GM12878 (cell line): ENCODE data around the gene MMP14. TPM values are rescaled to one million over a fixed set of nuclear protein-coding genes. Genes with fewer than 3 reads are reported as not detected.

Experiments used
- BACH1 ChIP-seq: fragments of 450-650 bp; IDR thresholded peaks from 2 replicates; pipeline ENCODE4 v1.6.1; 2017; ENCODE audit warnings: mild to moderate bottlenecking, borderline replicate concordance
- BCL11A ChIP-seq: IDR thresholded peaks from 2 replicates; pipeline ENCODE4 v1.6.1; 2011; ENCODE audit warnings: low read depth, low read length
- DPF2 ChIP-seq: fragments of 450-650 bp; IDR thresholded peaks from 2 replicates; pipeline ENCODE4 v1.6.1; 2017; ENCODE audit warnings: mild to moderate bottlenecking
- FOXK2 ChIP-seq: fragments of 450-650 bp; IDR thresholded peaks from 2 replicates; pipeline ENCODE4 v1.6.1; 2017; ENCODE audit warnings: mild to moderate bottlenecking, moderate library complexity
- IRF5 ChIP-seq: fragments of 450-650 bp; IDR thresholded peaks from 2 replicates; pipeline ENCODE4 v1.6.1; 2017; ENCODE audit warnings: borderline replicate concordance
- JUND ChIP-seq: IDR thresholded peaks from 2 replicates; pipeline ENCODE4 v1.6.1; 2012; ENCODE audit warnings: low read depth, mild to moderate bottlenecking, low read length, improper control_type of control experiment, moderate library complexity
- MEF2A ChIP-seq: IDR thresholded peaks from 2 replicates; pipeline ENCODE4 v1.6.1; 2011; ENCODE audit warnings: low read depth, mild to moderate bottlenecking, low read length, moderate library complexity; ENCODE audit not compliant: insufficient read depth
- MEF2B ChIP-seq: fragments of 450-650 bp; IDR thresholded peaks from 2 replicates; pipeline ENCODE4 v1.6.1; 2018; ENCODE audit warnings: mild to moderate bottlenecking, moderate library complexity; ENCODE audit not compliant: partially characterized antibody, poor library complexity, severe bottlenecking
- MTA3 ChIP-seq: IDR thresholded peaks from 2 replicates; pipeline ENCODE4 v1.6.1; 2012; ENCODE audit warnings: low read length, inconsistent platforms, borderline replicate concordance
- NFYB ChIP-seq: IDR thresholded peaks from 2 replicates; pipeline ENCODE4 v1.6.1; 2011; ENCODE audit warnings: low read depth, mild to moderate bottlenecking, low read length, improper control_type of control experiment, moderate library complexity; ENCODE audit not compliant: insufficient read depth
- PAX5 ChIP-seq: IDR thresholded peaks from 2 replicates; pipeline ENCODE4 v1.6.1; 2011; ENCODE audit warnings: low read depth, low read length, borderline replicate concordance
- POU2F2 ChIP-seq: IDR thresholded peaks from 3 replicates; pipeline ENCODE4 v1.6.1; 2011; ENCODE audit warnings: low read depth, mild to moderate bottlenecking, low read length, borderline replicate concordance
- RAD21 ChIP-seq: IDR thresholded peaks from 2 replicates; pipeline ENCODE4 v1.6.1; 2011; ENCODE audit warnings: mild to moderate bottlenecking, low read depth, low read length, moderate library complexity; ENCODE audit not compliant: insufficient read depth
- SREBF2 ChIP-seq: IDR thresholded peaks from 2 replicates; pipeline ENCODE4 v1.6.1; 2012; ENCODE audit warnings: mild to moderate bottlenecking, low read length
- SUPT20H ChIP-seq: IDR thresholded peaks from 2 replicates; pipeline ENCODE4 v1.6.1; 2011; ENCODE audit warnings: low read depth, mild to moderate bottlenecking, low read length, moderate library complexity, borderline replicate concordance; ENCODE audit not compliant: control insufficient read depth
- ZNF384 ChIP-seq: IDR thresholded peaks from 2 replicates; pipeline ENCODE4 v1.6.1; 2012; ENCODE audit warnings: low read depth, mild to moderate bottlenecking, low read length, improper control_type of control experiment, borderline replicate concordance
- ZNF592 ChIP-seq: fragments of 450-650 bp; IDR thresholded peaks from 2 replicates; pipeline ENCODE4 v1.6.1; 2017; ENCODE audit warnings: mild to moderate bottlenecking, moderate library complexity
- polyA plus RNA-seq, 11 experiments: library from polyadenylated mRNA; depleted of rRNA in 4 of 11; unstranded in 6 of 11; stranded (reverse) in 5 of 11; fragments of >200 nt; fragmentation: Nextera tagmentation in 4 of 11; fragmentation: Illumina TruSeq in 1 of 11; extraction: Ambion mirVana in 4 of 11; extraction: Trizol in 1 of 11; gene quantifications; 1 replicate in 1 of 11; 2 replicates in 10 of 11; pipeline versions ENCODE4 v1.2.1 to v1.2.3, GENCODE V29; 2011 to 2016; ENCODE audit warnings: inconsistent platforms in 2 of 11, missing spikeins in 2 of 11, low read depth in 1 of 11
- total RNA-seq, 4 experiments: library from RNA; depleted of rRNA in 3 of 4; stranded (reverse); fragments of >200 nt in 3 of 4; fragmentation: Illumina TruSeq in 1 of 4; extraction: Trizol in 1 of 4; gene quantifications; 2 replicates each; pipeline versions ENCODE4 v1.2.1 to v1.2.3, GENCODE V29; 2013 to 2021
- TF ChIP-seq, protein P1 (sequence below): fragments of 450-650 bp; IDR thresholded peaks from 2 replicates; pipeline ENCODE4 v1.6.1; 2018; ENCODE audit warnings: mild to moderate bottlenecking, low read depth, moderate library complexity; ENCODE audit not compliant: partially characterized antibody
- TF ChIP-seq, protein P2 (sequence below): IDR thresholded peaks from 2 replicates; pipeline ENCODE4 v1.6.1; 2011; ENCODE audit warnings: borderline replicate concordance, low read depth, mild to moderate bottlenecking, moderate library complexity, low read length; ENCODE audit not compliant: insufficient read depth, poor library complexity, severe bottlenecking
- TF ChIP-seq, protein P3 (sequence below): IDR thresholded peaks from 2 replicates; pipeline ENCODE4 v1.6.1; 2012; ENCODE audit warnings: low read depth, low read length, improper control_type of control experiment

The MMP14 gene
- total and polyA plus RNA-seq, 10 of the 15 experiments (the other 5 are each of a cell fraction or from before 2014, with no cell fraction given): 0.31 to 1.9 (median 0.70) TPM; not detected in 2

DNA sequence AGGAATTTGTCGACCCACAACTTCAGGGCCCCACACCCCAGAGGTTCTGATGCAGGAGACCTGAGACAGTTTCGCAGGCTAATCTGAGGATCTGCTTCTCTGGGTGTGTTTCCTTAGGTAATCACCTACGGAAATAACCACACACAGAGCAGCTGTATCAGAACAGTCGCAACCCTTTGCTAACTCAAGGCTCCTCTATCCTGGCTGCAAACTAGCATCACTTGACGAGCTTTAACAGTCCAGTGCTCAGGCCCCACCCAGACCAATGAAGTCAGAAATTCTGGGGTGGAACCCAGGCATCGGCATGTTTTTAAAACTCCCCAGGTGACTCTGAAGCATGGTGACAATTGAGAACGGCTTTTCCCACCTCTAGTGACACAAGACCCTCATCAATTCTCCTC is 41.8 kb upstream of the MMP14 start (continued):
- TF ChIP-seq SREBF2 (no peak), RAD21 (no peak), SUPT20H (no peak), ZNF592 (no peak), BCL11A (no peak), MTA3 (no peak), NFYB (no peak), POU2F2 (peak; percentile 14; the same call in 1 of the 3 replicates), DPF2 (no peak; the same call in 1 of the 2 replicates), MEF2B (no peak), MEF2A (peak; percentile 62; the same call in 1 of the 2 replicates), PAX5 (peak; percentile 50; the same call in 1 of the 2 replicates), JUND (no peak), ZNF384 (no peak), IRF5 (no peak), BACH1 (no peak), FOXK2 (no peak)
- TF ChIP-seq, protein P1, sequence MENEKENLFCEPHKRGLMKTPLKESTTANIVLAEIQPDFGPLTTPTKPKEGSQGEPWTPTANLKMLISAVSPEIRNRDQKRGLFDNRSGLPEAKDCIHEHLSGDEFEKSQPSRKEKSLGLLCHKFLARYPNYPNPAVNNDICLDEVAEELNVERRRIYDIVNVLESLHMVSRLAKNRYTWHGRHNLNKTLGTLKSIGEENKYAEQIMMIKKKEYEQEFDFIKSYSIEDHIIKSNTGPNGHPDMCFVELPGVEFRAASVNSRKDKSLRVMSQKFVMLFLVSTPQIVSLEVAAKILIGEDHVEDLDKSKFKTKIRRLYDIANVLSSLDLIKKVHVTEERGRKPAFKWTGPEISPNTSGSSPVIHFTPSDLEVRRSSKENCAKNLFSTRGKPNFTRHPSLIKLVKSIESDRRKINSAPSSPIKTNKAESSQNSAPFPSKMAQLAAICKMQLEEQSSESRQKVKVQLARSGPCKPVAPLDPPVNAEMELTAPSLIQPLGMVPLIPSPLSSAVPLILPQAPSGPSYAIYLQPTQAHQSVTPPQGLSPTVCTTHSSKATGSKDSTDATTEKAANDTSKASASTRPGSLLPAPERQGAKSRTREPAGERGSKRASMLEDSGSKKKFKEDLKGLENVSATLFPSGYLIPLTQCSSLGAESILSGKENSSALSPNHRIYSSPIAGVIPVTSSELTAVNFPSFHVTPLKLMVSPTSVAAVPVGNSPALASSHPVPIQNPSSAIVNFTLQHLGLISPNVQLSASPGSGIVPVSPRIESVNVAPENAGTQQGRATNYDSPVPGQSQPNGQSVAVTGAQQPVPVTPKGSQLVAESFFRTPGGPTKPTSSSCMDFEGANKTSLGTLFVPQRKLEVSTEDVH: no peak
- TF ChIP-seq, protein P2, sequence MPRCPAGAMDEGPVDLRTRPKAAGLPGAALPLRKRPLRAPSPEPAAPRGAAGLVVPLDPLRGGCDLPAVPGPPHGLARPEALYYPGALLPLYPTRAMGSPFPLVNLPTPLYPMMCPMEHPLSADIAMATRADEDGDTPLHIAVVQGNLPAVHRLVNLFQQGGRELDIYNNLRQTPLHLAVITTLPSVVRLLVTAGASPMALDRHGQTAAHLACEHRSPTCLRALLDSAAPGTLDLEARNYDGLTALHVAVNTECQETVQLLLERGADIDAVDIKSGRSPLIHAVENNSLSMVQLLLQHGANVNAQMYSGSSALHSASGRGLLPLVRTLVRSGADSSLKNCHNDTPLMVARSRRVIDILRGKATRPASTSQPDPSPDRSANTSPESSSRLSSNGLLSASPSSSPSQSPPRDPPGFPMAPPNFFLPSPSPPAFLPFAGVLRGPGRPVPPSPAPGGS: no peak
- TF ChIP-seq, protein P3, sequence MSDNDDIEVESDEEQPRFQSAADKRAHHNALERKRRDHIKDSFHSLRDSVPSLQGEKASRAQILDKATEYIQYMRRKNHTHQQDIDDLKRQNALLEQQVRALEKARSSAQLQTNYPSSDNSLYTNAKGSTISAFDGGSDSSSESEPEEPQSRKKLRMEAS: no peak
